Mesothelial cell of epicardium (in vitro differentiated cells): ENCODE data around the gene ZWILCH. TPM values are rescaled to one million over a fixed set of nuclear protein-coding genes. Genes with fewer than 3 reads are reported as not detected.

Experiments used
- DNase-seq, 2 experiments: peaks; one replicate each; pipeline ENCODE4 v3.0.0; 2021; ENCODE audit warnings: low spot score in 2 of 2; ENCODE audit not compliant: unreplicated experiment in 2 of 2
- H3K27ac Mint-ChIP-seq: 2 replicates; pipeline ENCODE4 v1.8.0; 2021; ENCODE audit warnings: mixed read lengths
- H3K27me3 Mint-ChIP-seq: 2 replicates; pipeline ENCODE4 v1.8.0; 2021; ENCODE audit warnings: low read depth, mixed read lengths
- H3K36me3 Mint-ChIP-seq: 2 replicates; pipeline ENCODE4 v1.8.0; 2021; ENCODE audit warnings: mixed read lengths
- H3K4me1 Mint-ChIP-seq: 2 replicates; pipeline ENCODE4 v1.8.0; 2021; ENCODE audit warnings: mixed read lengths
- H3K4me3 Mint-ChIP-seq: 2 replicates; pipeline ENCODE4 v1.8.0; 2021; ENCODE audit warnings: mild to moderate bottlenecking, moderate library complexity, mixed read lengths
- H3K9me3 Mint-ChIP-seq: 2 replicates; pipeline ENCODE4 v1.8.0; 2021; ENCODE audit warnings: mixed read lengths
- CTCF ChIP-seq: fragments of 200-600 bp; sonication (generic); IDR thresholded peaks from one replicate; pipeline ENCODE4 v1.5.0; 2021; ENCODE audit warnings: antibody characterized with exemption; ENCODE audit not compliant: unreplicated experiment
- total RNA-seq: library from RNA; stranded (reverse); gene quantifications from 3 replicates; pipeline ENCODE4 v1.2.1, GENCODE V29; 2021

ZWILCH gene
- total RNA-seq, 1 donor from 2014 or later = 16.5 TPM

- peak overlapping the region; percentile 99 for H3K27ac Mint-ChIP-seq
- H3K4me1 Mint-ChIP-seq = peaks cover 30% of the 10 kb centered on the region
- H3K4me3 Mint-ChIP-seq = peak overlapping the region; percentile 100
- DNase-seq = no peak
- TF ChIP-seq CTCF = no peak
- no peaks in the 10 kb centered on the region for H3K27me3 Mint-ChIP-seq
- H3K9me3 Mint-ChIP-seq = no peaks in the 10 kb centered on the region
- H3K36me3 Mint-ChIP-seq = peaks cover 28% of the 10 kb centered on the region
Measured at GRCh38 chr15:66503780-66504562, 1.2 kb upstream of the ZWILCH start.

DNA sequence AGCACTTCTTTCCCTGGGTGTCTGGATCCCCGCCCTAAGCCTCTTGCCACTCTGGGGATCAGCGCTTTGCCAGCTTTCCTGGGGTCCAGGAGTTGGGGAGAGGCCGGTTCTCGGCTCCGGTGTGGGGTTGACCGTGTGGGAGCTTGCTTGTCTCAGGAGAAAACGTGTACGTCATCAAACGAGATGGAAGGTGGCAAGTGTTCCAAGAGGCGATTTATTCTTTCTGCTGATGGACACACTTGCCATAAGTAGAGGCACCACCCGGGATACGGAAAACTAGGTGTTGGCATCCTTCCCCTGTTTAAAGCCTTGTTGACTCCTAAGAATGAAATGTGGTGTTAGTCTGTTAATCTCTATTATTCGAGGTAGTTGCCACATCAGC lies 295 bp downstream of the ZWILCH start:
- H3K4me3 Mint-ChIP-seq = peak overlapping the region; percentile 100
- no peak for DNase-seq
- H3K36me3 Mint-ChIP-seq = peaks cover 21% of the 10 kb centered on the region
- TF ChIP-seq CTCF = no peak
- H3K9me3 Mint-ChIP-seq = no peaks in the 10 kb centered on the region
- H3K4me1 Mint-ChIP-seq = peaks cover 30% of the 10 kb centered on the region
- peak overlapping the region; percentile 99 for H3K27ac Mint-ChIP-seq
- H3K27me3 Mint-ChIP-seq = no peaks in the 10 kb centered on the region

DNA sequence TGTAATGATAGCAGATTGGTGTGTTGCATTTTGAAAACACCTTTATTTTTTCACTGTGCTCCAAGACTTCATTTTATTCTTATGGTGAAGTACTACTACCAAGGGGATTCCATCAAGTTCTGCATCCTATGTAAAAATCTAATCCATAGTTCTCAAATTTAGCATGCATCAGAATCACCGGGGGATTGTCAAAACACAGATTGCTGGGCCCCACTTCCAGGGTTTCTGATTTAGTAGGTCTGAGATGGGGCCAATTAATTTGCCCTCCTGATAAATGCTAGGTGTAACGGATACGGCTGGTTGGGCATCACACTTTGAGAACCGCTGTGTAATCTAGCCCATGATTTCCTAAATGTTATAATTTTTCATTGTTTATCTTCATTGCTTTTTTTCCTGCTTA lies 692 bp downstream of the ZWILCH start:
- H3K27ac Mint-ChIP-seq = peak overlapping the region; percentile 99
- H3K4me3 Mint-ChIP-seq = peak overlapping the region; percentile 100
- peaks cover 18% of the 10 kb centered on the region for H3K36me3 Mint-ChIP-seq
- no peak for TF ChIP-seq CTCF
- H3K4me1 Mint-ChIP-seq = peaks cover 30% of the 10 kb centered on the region
- no peaks in the 10 kb centered on the region for H3K9me3 Mint-ChIP-seq
- H3K27me3 Mint-ChIP-seq = no peaks in the 10 kb centered on the region
- DNase-seq = no peak

DNA sequence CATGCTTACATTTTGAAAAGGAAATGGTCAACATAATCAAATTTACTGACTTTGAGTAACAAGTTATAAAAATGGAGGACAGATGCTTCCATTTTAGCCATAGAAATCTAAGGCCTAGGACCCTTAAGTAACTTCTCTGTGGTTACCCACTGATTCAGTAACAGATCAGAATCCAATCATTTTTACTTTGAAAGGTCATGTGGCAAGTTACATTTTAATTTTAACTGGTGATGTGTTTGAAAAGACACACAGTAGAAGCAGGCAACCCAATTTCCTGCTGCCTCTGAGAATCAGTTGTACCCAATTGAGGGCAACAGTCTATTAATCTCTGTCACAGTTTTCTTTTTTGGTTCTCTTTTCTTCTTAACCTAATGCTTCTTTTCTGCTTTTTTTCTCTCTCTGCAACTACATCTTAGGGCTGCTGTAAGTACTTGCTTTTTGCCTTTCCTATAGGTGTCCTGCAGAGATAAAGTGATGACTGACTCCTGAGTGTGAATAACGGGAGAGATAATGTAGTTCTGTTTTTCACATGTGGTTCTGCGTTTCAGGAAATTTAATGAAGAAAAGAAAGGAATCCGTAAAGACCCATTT lies 3.3 kb downstream of the ZWILCH start:
- Mint-ChIP-seq H3K36me3 (peaks cover 3% of the 10 kb centered on the region), H3K27me3 (no peaks in the 10 kb centered on the region), H3K4me1 (peaks cover 16% of the 10 kb centered on the region), H3K4me3 (no peak overlapping the region), H3K27ac (no peak overlapping the region), H3K9me3 (no peaks in the 10 kb centered on the region)
- no peak for TF ChIP-seq CTCF
- DNase-seq = no peak

- no peaks in the 10 kb centered on the region for H3K27me3 Mint-ChIP-seq
- H3K9me3 Mint-ChIP-seq = no peaks in the 10 kb centered on the region
- no peak for TF ChIP-seq CTCF
- H3K36me3 Mint-ChIP-seq = peaks cover 11% of the 10 kb centered on the region
- H3K27ac Mint-ChIP-seq = no peak overlapping the region
- no peak for DNase-seq
- H3K4me3 Mint-ChIP-seq = no peak overlapping the region
- no peaks in the 10 kb centered on the region for H3K4me1 Mint-ChIP-seq
Measured at GRCh38 chr15:66514586-66514985, 9.5 kb downstream of the ZWILCH start.
